GM12878 (cell line): ENCODE measurements around the gene FAM9C. TPM values are rescaled to one million over a fixed set of nuclear protein-coding genes. Genes with fewer than 3 reads are reported as not detected.

Experiments used
- CHD1 ChIP-seq: IDR thresholded peaks from 2 replicates; pipeline ENCODE4 v1.6.1; 2012; ENCODE audit warnings: low read depth, low read length, improper control_type of control experiment
- CHD4 ChIP-seq: fragments of 200-600 bp; sonication (generic); IDR thresholded peaks from 2 replicates; pipeline ENCODE4 v1.6.1; 2016; ENCODE audit warnings: mild to moderate bottlenecking
- EGR1 ChIP-seq, 2 experiments: IDR thresholded peaks; 1 replicate in 1 of 2; 2 replicates in 1 of 2; pipeline ENCODE4 v1.6.1; 2011 to 2012; ENCODE audit warnings: low read depth in 2 of 2, low read length in 2 of 2, borderline replicate concordance in 1 of 2, mild to moderate bottlenecking in 1 of 2, moderate library complexity in 1 of 2
- GABPA ChIP-seq: IDR thresholded peaks from 2 replicates; pipeline ENCODE4 v1.6.1; 2014; ENCODE audit warnings: antibody characterized with exemption, low read depth, mild to moderate bottlenecking, inconsistent platforms
- HDAC6 ChIP-seq: fragments of 200-600 bp; sonication (generic); IDR thresholded peaks from one replicate; pipeline ENCODE4 v1.8.0; 2017; ENCODE audit warnings: antibody characterized with exemption; ENCODE audit not compliant: unreplicated experiment
- HDGF ChIP-seq: fragments of 450-650 bp; IDR thresholded peaks from 2 replicates; pipeline ENCODE4 v1.6.1; 2016; ENCODE audit warnings: antibody characterized with exemption
- IKZF2 ChIP-seq, 2 experiments: fragments of 450-650 bp; IDR thresholded peaks; 2 replicates each; pipeline ENCODE4 v1.6.1; 2017; ENCODE audit warnings: mild to moderate bottlenecking in 2 of 2, moderate library complexity in 2 of 2
- IRF4 ChIP-seq: IDR thresholded peaks from 2 replicates; pipeline ENCODE4 v1.6.1; 2011; ENCODE audit warnings: low read depth, low read length
- MLLT1 ChIP-seq: fragments of 450-650 bp; IDR thresholded peaks from 2 replicates; pipeline ENCODE4 v1.6.1; 2016; ENCODE audit warnings: mild to moderate bottlenecking
- MXI1 ChIP-seq: fragments of 150-350 bp; IDR thresholded peaks from 2 replicates; pipeline ENCODE4 v1.6.1; 2011; ENCODE audit warnings: low read depth, mild to moderate bottlenecking, inconsistent platforms, low read length, improper control_type of control experiment
- NFIC ChIP-seq: IDR thresholded peaks from 2 replicates; pipeline ENCODE4 v1.6.1; 2012; ENCODE audit warnings: low read depth, mild to moderate bottlenecking, inconsistent platforms, low read length, moderate library complexity
- POLR2AphosphoS2 ChIP-seq: IDR thresholded peaks from 2 replicates; pipeline ENCODE4 v1.6.1; 2011; ENCODE audit warnings: low read depth, mild to moderate bottlenecking, low read length, improper control_type of control experiment, moderate library complexity
- PRDM15 ChIP-seq: fragments of 450-650 bp; formaldehyde crosslinking; IDR thresholded peaks from 2 replicates; pipeline ENCODE4 v1.4.0; 2020; ENCODE audit warnings: mild to moderate bottlenecking, moderate library complexity
- RCOR1 ChIP-seq: conservative IDR thresholded peaks from 2 replicates; pipeline ENCODE4 v1.6.1; 2012; ENCODE audit warnings: low read depth, low read length, improper control_type of control experiment
- RELB ChIP-seq: fragments of 450-650 bp; IDR thresholded peaks from 2 replicates; pipeline ENCODE4 v1.6.1; 2017; ENCODE audit warnings: low read depth, mild to moderate bottlenecking, moderate library complexity
- SMARCA5 ChIP-seq: fragments of 450-650 bp; IDR thresholded peaks from 2 replicates; pipeline ENCODE4 v1.6.1; 2017; ENCODE audit warnings: mild to moderate bottlenecking
- TBL1XR1 ChIP-seq: IDR thresholded peaks from 2 replicates; pipeline ENCODE4 v1.6.1; 2012; ENCODE audit warnings: low read depth, low read length, improper control_type of control experiment
- ZBTB40 ChIP-seq: fragments of 450-650 bp; IDR thresholded peaks from 2 replicates; pipeline ENCODE4 v1.6.1; 2016; ENCODE audit warnings: mild to moderate bottlenecking, moderate library complexity, borderline replicate concordance
- ZNF622 ChIP-seq: fragments of 450-650 bp; IDR thresholded peaks from 2 replicates; pipeline ENCODE4 v1.6.1; 2017; ENCODE audit warnings: mild to moderate bottlenecking, inconsistent platforms
- polyA plus RNA-seq, 11 experiments: library from polyadenylated mRNA; depleted of rRNA in 4 of 11; unstranded in 6 of 11; stranded (reverse) in 5 of 11; fragments of >200 nt; fragmentation: Nextera tagmentation in 4 of 11; fragmentation: Illumina TruSeq in 1 of 11; extraction: Ambion mirVana in 4 of 11; extraction: Trizol in 1 of 11; gene quantifications; 1 replicate in 1 of 11; 2 replicates in 10 of 11; pipeline versions ENCODE4 v1.2.1 to v1.2.3, GENCODE V29; 2011 to 2016; ENCODE audit warnings: inconsistent platforms in 2 of 11, missing spikeins in 2 of 11, low read depth in 1 of 11
- total RNA-seq, 4 experiments: library from RNA; depleted of rRNA in 3 of 4; stranded (reverse); fragments of >200 nt in 3 of 4; fragmentation: Illumina TruSeq in 1 of 4; extraction: Trizol in 1 of 4; gene quantifications; 2 replicates each; pipeline versions ENCODE4 v1.2.1 to v1.2.3, GENCODE V29; 2013 to 2021

FAM9C gene
- total and polyA plus RNA-seq, 10 of the 15 experiments (the other 5 are each of a cell fraction or from before 2014, with no cell fraction given): 0.01 to 0.03 TPM; not detected in 8

DNA sequence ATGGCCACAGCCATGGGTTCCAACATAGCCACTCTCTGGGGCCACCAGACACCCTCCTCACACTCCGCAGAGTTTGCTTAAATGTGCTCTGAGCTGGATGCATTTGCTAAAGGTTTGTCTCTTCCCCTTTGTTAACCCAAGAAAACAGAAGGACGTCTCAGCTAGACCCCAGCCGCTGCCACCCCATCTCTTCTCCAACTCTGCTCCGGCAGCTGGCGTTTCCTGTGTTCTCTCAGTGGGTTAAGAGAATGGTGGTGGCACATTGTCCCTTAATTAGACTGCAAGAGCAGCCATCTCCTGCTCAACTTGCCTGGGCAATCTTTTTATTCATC lies 43.7 kb upstream of the FAM9C start (continued):
- no peak for TF ChIP-seq ZBTB40
- no peak for TF ChIP-seq HDGF
- TF ChIP-seq CHD4: no peak
- TF ChIP-seq EGR1 (IDR thresholded peaks at IDR 0.05; ENCODE audit: borderline replicate concordance in 1 of 2, low read depth in 2 of 2, low read length in 2 of 2): no peak
- no peak for TF ChIP-seq IKZF2 (IDR thresholded peaks at IDR 0.05)
- TF ChIP-seq POLR2AphosphoS2: no peak
- TF ChIP-seq HDAC6: no peak
- TF ChIP-seq MXI1: 0 out of 2 replicates have a peak, but pooled peaks have one; percentile 47
- TF ChIP-seq RELB: no peak
- no peak; the same call in 1 of the 2 replicates for TF ChIP-seq PRDM15 (CRISPR knock-in tag)
- TF ChIP-seq MLLT1: peak; percentile 90
- TF ChIP-seq IRF4: no peak
- no peak for TF ChIP-seq TBL1XR1
- no peak; the same call in 1 of the 2 replicates for TF ChIP-seq CHD1
- no peak for TF ChIP-seq RCOR1
- TF ChIP-seq SMARCA5: no peak
- no peak for TF ChIP-seq NFIC
- no peak for TF ChIP-seq ZNF622
- no peak for TF ChIP-seq GABPA
